ENCODE results near the gene GBP5. TPM values are rescaled to one million over a fixed set of nuclear protein-coding genes. Genes with fewer than 3 reads are reported as not detected.
A peak's percentile ranks its signal among the peaks of the same experiment; 100 is the strongest.

Gene GBP5
- total RNA-seq, 4 donors from 2014 or later: 2.4 to 6.4 (median 4.8) TPM

DNA sequence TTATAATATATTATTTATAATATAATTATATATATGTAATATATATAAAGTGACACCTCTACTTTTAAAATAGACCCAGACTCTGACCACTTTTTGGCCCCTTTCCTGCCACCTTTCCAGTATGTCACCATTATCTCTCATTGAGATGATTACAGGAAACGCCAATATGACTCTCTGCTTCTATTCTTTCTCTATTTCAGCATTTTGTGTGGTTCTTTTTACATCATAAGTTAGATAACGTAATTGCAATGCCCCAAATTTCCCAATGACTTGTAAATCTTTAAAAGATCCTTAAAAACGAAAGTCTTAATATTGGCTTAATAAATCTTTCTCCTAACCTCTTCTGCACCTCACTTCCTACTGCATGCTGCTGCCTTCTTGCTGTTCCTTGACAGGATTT is 8.1 kb upstream of the GBP5 start:
- Histone ChIP-seq H3K4me1 (peaks cover 0 to 20% (median 4%) of the 10 kb centered on the region in 3 donors), H3K27me3 (no peaks in the 10 kb centered on the region), H3K27ac (no peak overlapping the region), H3K4me3 (no peak overlapping the region), H3K36me3 (no peaks in the 10 kb centered on the region), H3K9me3 (no peaks in the 10 kb centered on the region)
- WGBS, 2 donors: 68 to 72% methylated on average over 3 of the region's 3 CpGs
- intact Hi-C loops (cut with DNase I): no loop called here
- TF ChIP-seq, protein P1, sequence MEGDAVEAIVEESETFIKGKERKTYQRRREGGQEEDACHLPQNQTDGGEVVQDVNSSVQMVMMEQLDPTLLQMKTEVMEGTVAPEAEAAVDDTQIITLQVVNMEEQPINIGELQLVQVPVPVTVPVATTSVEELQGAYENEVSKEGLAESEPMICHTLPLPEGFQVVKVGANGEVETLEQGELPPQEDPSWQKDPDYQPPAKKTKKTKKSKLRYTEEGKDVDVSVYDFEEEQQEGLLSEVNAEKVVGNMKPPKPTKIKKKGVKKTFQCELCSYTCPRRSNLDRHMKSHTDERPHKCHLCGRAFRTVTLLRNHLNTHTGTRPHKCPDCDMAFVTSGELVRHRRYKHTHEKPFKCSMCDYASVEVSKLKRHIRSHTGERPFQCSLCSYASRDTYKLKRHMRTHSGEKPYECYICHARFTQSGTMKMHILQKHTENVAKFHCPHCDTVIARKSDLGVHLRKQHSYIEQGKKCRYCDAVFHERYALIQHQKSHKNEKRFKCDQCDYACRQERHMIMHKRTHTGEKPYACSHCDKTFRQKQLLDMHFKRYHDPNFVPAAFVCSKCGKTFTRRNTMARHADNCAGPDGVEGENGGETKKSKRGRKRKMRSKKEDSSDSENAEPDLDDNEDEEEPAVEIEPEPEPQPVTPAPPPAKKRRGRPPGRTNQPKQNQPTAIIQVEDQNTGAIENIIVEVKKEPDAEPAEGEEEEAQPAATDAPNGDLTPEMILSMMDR (IDR thresholded peaks at IDR 0.05): no peak
- TF ChIP-seq POLR2A (IDR thresholded peaks at IDR 0.05): no peak
- DNase-seq: no peak

DNA sequence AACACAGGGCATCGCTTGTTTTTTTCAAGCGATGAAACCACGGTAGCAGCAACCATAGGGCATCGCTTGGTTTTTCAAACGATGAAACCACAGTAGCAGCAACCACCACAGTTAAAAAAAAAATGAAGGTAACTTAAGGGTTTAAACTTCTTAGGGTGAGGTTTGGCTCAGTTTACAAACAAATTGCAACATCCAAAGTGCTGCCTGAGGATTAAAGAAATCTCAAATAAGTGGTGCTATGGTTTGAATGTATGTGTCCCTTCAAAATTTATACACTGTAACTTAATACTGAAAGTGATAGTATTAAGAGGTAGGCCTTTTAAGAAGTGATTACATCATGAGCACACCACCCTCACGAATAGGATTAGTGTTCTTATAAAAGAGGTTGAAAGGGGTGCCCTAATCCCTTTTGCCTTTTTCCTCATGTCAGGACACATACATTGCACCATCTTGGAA is 6.4 kb upstream of the GBP5 start:
- Histone ChIP-seq H3K36me3 (no peaks in the 10 kb centered on the region), H3K9me3 (no peaks in the 10 kb centered on the region), H3K4me3 (no peak overlapping the region), H3K27ac (peak overlapping the region in 2 of 4 donors; percentile 10), H3K27me3 (no peaks in the 10 kb centered on the region), H3K4me1 (peaks cover 0 to 37% (median 15%) of the 10 kb centered on the region in 3 donors)
- TF ChIP-seq POLR2A (IDR thresholded peaks at IDR 0.05): no peak
- TF ChIP-seq, protein P1 (IDR thresholded peaks at IDR 0.05): no peak
- intact Hi-C loops (cut with DNase I): no loop called here
- WGBS, 2 donors: 73 to 75% methylated on average over 6 of the region's 6 CpGs
- no peak for DNase-seq

DNA sequence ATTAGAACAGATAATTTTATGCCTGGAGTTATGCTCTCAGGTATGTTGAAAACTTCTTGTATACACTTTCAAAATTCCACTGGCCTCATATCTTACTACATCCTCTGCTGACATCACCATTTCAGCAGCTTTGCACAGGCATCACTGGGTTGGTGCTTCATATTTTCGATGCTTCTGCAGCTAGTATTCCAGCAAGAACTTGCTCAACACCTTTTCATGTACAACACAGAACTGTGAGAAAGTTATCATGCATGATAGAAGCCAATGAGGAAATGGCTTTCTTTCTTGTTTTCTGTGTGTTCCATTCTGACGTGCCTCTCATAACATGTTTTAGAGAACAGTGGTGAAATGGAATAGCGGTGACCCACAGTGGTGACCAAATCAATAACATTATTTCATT is 5.1 kb upstream of the GBP5 start:
- Histone ChIP-seq H3K27ac (no peak overlapping the region), H3K4me1 (peaks cover 0 to 50% (median 18%) of the 10 kb centered on the region in 3 donors), H3K36me3 (no peaks in the 10 kb centered on the region), H3K4me3 (no peak overlapping the region), H3K27me3 (no peaks in the 10 kb centered on the region), H3K9me3 (no peaks in the 10 kb centered on the region)
- intact Hi-C loops (cut with DNase I): no loop called here
- DNase-seq: no peak
- WGBS, 2 donors: 49 to 57% methylated on average over 3 of the region's 3 CpGs
- TF ChIP-seq, protein P1 (IDR thresholded peaks at IDR 0.05): no peak
- no peak for TF ChIP-seq POLR2A (IDR thresholded peaks at IDR 0.05)

DNA sequence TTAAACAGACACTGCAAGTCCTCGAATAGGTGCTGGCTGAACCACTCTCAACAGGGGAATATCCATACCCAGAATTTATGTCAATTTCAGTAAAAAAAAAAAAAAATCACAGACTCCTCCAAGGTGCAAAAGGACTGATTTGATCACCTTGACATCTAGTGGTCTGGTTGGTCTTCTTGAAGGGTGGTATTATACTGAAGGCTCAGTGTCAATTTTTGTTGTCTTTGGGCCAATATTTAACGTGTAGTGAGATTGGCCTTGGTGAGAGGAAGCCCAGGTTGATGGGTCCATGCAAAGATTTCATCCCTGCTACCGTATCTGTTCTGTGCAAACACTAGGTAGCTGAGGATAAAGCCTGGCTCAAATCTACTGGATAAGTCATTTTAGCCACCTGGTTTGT is 4.0 kb upstream of the GBP5 start:
- Histone ChIP-seq H3K36me3 (no peaks in the 10 kb centered on the region), H3K9me3 (no peaks in the 10 kb centered on the region), H3K4me1 (peaks cover 0 to 60% (median 24%) of the 10 kb centered on the region in 3 donors), H3K27me3 (no peaks in the 10 kb centered on the region), H3K4me3 (no peak overlapping the region), H3K27ac (no peak overlapping the region)
- WGBS, 2 donors: 51 to 82% methylated on average over 3 of the region's 3 CpGs
- TF ChIP-seq, protein P1 (IDR thresholded peaks at IDR 0.05): peak in 1 of 6 experiments; percentile 19
- no peak for TF ChIP-seq POLR2A (IDR thresholded peaks at IDR 0.05)
- intact Hi-C loops (cut with DNase I): no loop called here
- no peak for DNase-seq

DNA sequence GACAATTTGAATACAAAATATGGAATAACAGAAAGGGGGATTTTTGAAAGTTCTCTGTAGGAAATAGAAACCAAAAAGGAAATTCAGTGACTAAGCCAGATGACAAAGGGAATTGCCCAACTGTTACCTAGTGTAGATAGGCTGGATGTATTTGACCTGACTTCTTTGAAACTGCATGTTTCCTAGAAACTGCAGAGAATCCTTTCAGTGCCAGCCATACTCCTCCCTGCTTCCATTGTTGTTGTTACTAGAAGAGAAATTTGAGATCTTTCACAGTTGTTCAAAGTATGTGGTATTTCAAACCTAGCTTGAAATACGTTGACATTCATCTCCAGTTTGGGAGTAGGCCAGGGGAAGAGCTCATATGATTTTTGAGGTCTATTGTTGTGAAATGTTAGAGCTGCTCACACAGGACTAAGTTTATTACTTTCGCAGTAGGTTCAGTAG is 1.8 kb upstream of the GBP5 start:
- intact Hi-C loops (cut with DNase I): no loop called here
- DNase-seq: no peak
- no peaks in the 10 kb centered on the region for H3K9me3 ChIP-seq
- peaks cover 0 to 72% (median 33%) of the 10 kb centered on the region in 3 donors for H3K4me1 ChIP-seq
- WGBS, 2 donors: 7 to 16% methylated on average over 2 of the region's 2 CpGs
- H3K27ac ChIP-seq: peak overlapping the region; percentile 56 to 77 (median 70)
- TF ChIP-seq POLR2A (IDR thresholded peaks at IDR 0.05): no peak
- TF ChIP-seq, protein P1 (IDR thresholded peaks at IDR 0.05): no peak
- H3K27me3 ChIP-seq: no peaks in the 10 kb centered on the region
- peak overlapping the region in 1 of 4 donors; percentile 33 for H3K4me3 ChIP-seq
- H3K36me3 ChIP-seq: no peaks in the 10 kb centered on the region

Measured in esophagus squamous epithelium (tissue), 5 donors.